Endometrium (tissue), 2 donors: Measurements from ENCODE around the gene RASGEF1B.
A peak's percentile ranks its signal among the peaks of the same experiment; 100 is the strongest.
"Not testable (repeated sequence)": the region's sequence is repeated elsewhere in the genome, so short reads cannot be mapped to it uniquely, and the experiment has no call there.

ENCODE experiments used
- FAIRE-seq: peaks from 2 replicates; lab custom pipeline; 2012; peaks lifted over from hg19 to GRCh38; lab: Jason Lieb, UNC
- donor health status: control.
- donor health status: control.

The RASGEF1B gene

GRCh38 chr4:81498046-81498445 lies 26.3 kb upstream of the RASGEF1B start:
- FAIRE-seq = no peak

- no peak for FAIRE-seq
Measured at GRCh38 chr4:81495345-81495744, 23.6 kb upstream of the RASGEF1B start.

DNA sequence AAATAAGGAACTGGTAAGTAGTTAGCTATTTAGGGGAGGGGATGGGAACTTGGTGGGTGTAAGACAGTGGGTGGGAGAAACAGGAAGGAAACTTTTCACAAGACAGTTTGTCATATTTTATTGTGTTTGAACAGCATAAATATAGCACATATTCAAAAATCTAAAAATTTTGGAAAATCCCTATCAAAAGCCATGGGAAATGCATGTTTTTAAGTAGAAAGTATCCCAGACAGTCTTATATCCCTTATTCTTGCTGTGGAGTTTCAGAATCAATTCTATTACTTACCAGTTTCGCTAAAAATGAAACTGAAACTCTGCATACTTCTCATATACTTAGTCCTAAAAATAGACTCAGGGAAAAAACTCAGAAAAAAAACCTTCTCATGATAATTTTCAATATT lies 22.3 kb upstream of the RASGEF1B start:
- peak; percentile 31 for FAIRE-seq

- FAIRE-seq = peak; percentile 23
Measured at GRCh38 chr4:81492606-81493230, 21.0 kb upstream of the RASGEF1B start.

- FAIRE-seq = no peak
Measured at GRCh38 chr4:81491943-81492342, 20.2 kb upstream of the RASGEF1B start.

DNA sequence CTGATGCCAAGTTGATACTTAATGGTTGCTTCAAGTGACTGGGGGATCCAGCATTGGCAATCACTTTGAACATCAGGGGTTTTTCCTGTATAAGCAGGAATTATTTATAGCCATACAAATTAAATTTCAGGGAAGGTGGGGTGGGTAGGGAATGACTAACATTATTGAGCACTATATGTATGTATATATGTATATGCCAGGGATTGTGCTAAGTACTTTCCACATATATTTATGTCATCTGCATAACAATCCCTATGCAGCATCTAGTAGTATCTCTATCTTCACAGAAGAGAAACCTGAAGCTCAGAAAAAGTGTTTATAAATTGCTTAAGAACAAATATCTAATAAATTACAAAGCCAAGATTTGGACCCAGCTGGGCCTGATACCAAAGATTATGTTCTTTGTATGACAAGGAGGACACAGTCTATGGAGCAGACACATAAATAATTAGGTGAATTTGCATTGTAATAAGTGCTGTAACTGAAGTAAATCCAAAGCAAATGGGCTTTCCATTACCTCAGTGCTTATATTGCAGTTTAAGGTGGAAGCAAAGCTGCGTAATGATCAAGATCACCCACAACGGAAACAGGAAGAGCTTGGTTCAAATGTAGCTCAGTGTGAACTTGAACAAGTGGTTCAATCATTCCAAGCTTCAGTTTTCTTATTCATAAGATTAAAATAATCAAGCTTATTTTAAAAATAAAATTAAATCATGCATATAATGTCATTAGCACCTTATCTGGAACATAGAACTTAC lies 18.9 kb upstream of the RASGEF1B start:
- FAIRE-seq = no peak

GRCh38 chr4:81486502-81486901 lies 14.8 kb upstream of the RASGEF1B start:
- FAIRE-seq = peak; percentile 35

- FAIRE-seq = no peak
Measured at GRCh38 chr4:81485310-81485980, 13.7 kb upstream of the RASGEF1B start.

DNA sequence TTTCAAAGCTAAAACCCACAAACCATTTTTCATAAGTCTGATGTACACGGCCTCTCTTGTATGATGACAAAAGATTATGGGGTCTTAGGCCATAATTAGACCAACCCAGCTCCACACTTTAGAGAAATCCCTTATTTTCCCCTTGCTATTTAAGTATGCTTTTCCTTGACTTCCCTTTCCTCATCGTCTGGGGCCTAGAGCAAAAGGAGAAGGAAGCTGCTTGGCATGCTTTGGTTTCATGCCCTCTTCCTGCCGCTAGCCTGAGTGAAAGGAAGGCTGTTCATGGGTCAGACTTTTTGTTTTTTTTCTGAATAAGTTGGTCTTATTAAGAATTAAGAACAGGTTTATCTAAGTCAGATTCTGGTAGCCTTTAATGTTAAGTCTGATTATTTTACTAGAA lies 10.6 kb upstream of the RASGEF1B start:
- FAIRE-seq = no peak

DNA sequence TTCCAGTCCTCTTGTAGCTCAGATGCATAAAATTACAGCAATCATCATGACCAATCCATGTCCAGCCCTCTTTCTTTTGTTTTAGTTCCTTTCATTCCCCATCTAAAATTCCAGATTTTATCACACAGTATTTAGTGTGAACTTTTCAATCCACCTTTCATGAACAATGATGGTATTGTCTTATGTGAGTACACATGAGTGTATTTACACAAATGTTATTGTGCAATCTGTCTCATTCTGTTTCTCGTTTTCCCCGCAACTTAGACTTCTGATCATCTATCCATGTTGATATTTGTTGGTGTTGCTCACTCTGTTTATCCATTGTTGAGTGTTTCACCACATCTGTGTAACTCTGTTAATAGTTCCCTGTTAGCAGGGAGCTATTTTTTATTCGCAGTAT lies 9.4 kb upstream of the RASGEF1B start:
- FAIRE-seq = peak; percentile 21

GRCh38 chr4:81479573-81479972 lies 7.9 kb upstream of the RASGEF1B start:
- FAIRE-seq = not testable (repeated sequence)

DNA sequence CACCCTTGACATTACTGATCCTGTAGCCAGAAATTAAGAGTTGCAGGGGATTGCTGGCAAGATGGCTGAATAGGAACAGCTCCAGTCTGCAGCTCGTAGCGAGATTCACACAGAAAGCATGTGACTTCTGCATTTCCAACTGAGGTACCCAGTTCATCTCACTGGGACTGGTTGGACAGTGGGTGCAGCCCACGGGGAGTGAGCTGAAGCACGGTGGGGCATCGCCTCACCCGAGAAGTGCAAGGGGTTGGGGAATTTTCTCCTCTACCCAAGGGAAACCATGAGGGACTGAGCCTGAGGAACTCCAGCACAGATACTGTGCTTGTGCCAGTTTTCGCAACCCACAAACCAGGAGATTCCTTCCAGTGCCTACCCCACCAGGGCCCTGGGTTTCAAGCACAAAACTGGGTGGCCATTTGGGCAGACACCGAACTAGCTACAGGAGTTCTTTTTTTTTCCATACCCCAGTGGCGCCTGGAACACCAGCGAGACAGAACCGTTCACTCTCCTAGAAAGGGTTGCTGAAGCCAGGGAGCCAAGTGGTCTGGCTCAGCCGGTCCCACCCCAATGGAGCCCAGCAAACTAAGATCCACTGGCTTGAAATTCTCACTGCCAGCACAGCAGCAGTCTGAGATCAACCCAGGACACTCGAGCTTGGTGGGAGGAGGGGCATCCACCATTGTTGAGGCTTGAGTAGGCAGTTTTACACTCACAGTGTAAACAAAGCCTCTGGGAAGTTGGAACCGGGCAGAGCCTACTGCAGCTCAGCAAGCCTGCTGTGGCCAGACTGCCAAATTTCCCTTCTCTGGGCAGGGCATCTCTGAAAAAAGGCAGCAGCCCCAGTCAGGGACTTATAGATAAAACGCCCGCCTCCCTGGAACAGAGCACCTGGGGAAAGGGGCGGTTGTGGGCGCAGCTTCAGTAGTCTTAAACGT lies 1.9 kb upstream of the RASGEF1B start:
- not testable (repeated sequence) for FAIRE-seq

DNA sequence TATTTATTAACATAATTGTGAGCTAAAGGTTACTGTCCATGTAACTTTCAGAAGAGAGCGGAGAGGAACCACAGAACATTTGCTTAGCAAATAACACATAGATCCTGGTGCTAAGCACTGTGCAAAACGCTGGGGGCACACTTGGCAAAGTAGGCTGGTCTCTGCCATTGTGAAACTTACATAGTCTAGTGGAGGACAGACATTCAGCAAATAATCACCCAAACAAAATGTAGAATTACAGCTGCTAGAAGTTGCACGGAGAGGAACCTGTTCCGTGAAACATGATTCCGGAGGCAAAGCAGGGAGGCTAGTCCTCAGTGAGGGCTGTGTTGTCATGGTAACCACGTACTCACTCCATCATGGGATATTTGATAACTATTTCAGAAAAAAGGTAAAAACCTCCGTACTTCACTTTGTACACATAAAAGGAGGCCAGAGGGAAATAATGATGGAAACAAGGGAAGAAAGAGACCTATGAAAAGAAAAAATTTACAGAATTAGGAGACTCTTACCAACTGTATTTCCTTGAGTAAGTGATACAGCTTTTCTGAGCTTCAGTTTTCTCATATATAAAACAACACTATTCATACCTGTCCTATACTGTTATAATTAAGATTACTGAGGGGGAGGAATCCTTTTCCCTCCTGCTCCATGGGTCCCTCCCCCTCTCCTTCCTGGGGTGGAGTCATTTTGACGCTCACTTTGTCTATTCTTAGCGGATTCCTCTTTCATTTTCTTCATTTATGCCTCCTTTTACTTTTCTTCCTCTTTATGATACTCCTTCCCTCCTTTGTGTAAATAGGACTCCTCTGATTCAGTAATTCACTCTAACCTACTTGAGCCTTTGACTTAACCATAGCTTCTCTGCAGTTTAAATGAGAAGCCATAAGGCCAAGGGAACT lies 825 bp upstream of the RASGEF1B start:
- no peak for FAIRE-seq

- FAIRE-seq = no peak
Measured at GRCh38 chr4:81471298-81471587, 464 bp downstream of the RASGEF1B start.

- no peak for FAIRE-seq
Measured at GRCh38 chr4:81470456-81471297, 1.0 kb downstream of the RASGEF1B start.

- no peak for FAIRE-seq
Measured at GRCh38 chr4:81469781-81470455, 1.8 kb downstream of the RASGEF1B start.

DNA sequence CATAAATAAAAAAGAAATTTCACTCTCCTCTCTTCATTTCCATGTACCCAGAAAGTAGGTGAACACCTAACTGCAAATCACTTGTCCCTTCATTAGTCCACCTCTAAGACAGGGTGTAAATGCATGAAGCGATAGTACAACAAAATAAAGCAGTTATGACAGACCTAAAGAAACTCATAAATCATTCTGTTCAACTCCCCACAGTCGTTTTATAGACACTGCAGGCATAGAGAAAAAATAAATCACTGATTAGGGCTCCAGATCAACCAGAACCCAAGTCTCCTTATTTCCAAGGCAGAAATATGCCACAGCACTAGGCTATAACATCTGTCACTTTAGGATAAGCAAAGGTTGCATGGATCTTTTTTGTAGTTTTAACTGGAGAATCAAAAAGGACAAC lies 3.0 kb downstream of the RASGEF1B start:
- FAIRE-seq = no peak

GRCh38 chr4:81467672-81467964 lies 4.1 kb downstream of the RASGEF1B start:
- no peak for FAIRE-seq

GRCh38 chr4:81466841-81467671 lies 4.7 kb downstream of the RASGEF1B start:
- FAIRE-seq = peak; percentile 90
